Neural progenitor cell (in vitro differentiated cells): ENCODE results near the gene OR6S1. TPM values are rescaled to one million over a fixed set of nuclear protein-coding genes. Genes with fewer than 3 reads are reported as not detected.

Experiments
- DNase-seq: peaks from one replicate; pipeline ENCODE4 v3.0.0-alpha.2; 2016; ENCODE audit warnings: low spot score
- H2AFZ ChIP-seq: fragments of 200-600 bp; sonication (generic); replicated peaks from 2 replicates; pipeline ENCODE4 v1.6.1; 2016; ENCODE audit warnings: antibody characterized with exemption
- H3F3A ChIP-seq: fragments of 200-600 bp; sonication (generic); 2 replicates; pipeline ENCODE4 v1.6.1; 2016; ENCODE audit warnings: antibody characterized with exemption, low read depth
- H3K27ac ChIP-seq: fragments of 200-600 bp; sonication (generic); 2 replicates; pipeline ENCODE4 v1.5.1; 2016; ENCODE audit warnings: mild to moderate bottlenecking
- H3K27me3 ChIP-seq: fragments of 200-600 bp; sonication (generic); 2 replicates; pipeline ENCODE4 v1.6.1; 2016; ENCODE audit warnings: mild to moderate bottlenecking, moderate library complexity
- H3K36me3 ChIP-seq: fragments of 200-600 bp; sonication (generic); 2 replicates; pipeline ENCODE4 v1.5.1; 2016
- H3K4me1 ChIP-seq: fragments of 200-600 bp; sonication (generic); 2 replicates; pipeline ENCODE4 v1.6.1; 2016; ENCODE audit warnings: mixed run types
- H3K4me2 ChIP-seq: fragments of 200-600 bp; sonication (generic); 2 replicates; pipeline ENCODE4 v1.6.1; 2016
- H3K4me3 ChIP-seq: fragments of 200-600 bp; sonication (generic); 2 replicates; pipeline ENCODE4 v1.5.1; 2016
- H3K79me2 ChIP-seq: fragments of 200-600 bp; sonication (generic); 2 replicates; pipeline ENCODE4 v1.6.1; 2016; ENCODE audit warnings: low read depth
- H3K9ac ChIP-seq: fragments of 200-600 bp; sonication (generic); 2 replicates; pipeline ENCODE4 v1.6.1; 2016
- H3K9me3 ChIP-seq: fragments of 200-600 bp; sonication (generic); 2 replicates; pipeline ENCODE4 v1.5.1; 2016; ENCODE audit warnings: low read depth
- H4K20me1 ChIP-seq: fragments of 200-600 bp; sonication (generic); 2 replicates; pipeline ENCODE4 v1.6.1; 2016; ENCODE audit warnings: low read depth
- H3K27ac Mint-ChIP-seq: 3 replicates; pipeline ENCODE4 v1.8.0; 2021; ENCODE audit warnings: mixed read lengths
- H3K27me3 Mint-ChIP-seq: 2 replicates; pipeline ENCODE4 v1.8.0; 2022; ENCODE audit warnings: low read depth, mild to moderate bottlenecking, inconsistent platforms, moderate library complexity, mixed read lengths; ENCODE audit not compliant: insufficient read depth
- H3K36me3 Mint-ChIP-seq: 3 replicates; pipeline ENCODE4 v1.8.0; 2021; ENCODE audit warnings: mixed read lengths
- H3K4me1 Mint-ChIP-seq: 3 replicates; pipeline ENCODE4 v1.8.0; 2021; ENCODE audit warnings: mixed read lengths
- H3K4me3 Mint-ChIP-seq: 3 replicates; pipeline ENCODE4 v1.8.0; 2021; ENCODE audit warnings: mild to moderate bottlenecking, moderate library complexity, mixed read lengths
- H3K9me3 Mint-ChIP-seq: 3 replicates; pipeline ENCODE4 v1.8.0; 2020; ENCODE audit warnings: mixed read lengths
- CTCF ChIP-seq: fragments of 200-600 bp; sonication (generic); IDR thresholded peaks from 2 replicates; pipeline ENCODE4 v1.5.1; 2017; ENCODE audit warnings: antibody characterized with exemption, mild to moderate bottlenecking
- EZH2 ChIP-seq: fragments of 200-600 bp; sonication (generic); IDR thresholded peaks from 2 replicates; pipeline ENCODE4 v1.6.1; 2017; ENCODE audit warnings: antibody characterized with exemption, mild to moderate bottlenecking, moderate library complexity
- EZH2phosphoT487 ChIP-seq: fragments of 200-600 bp; sonication (generic); IDR thresholded peaks from 2 replicates; pipeline ENCODE4 v1.6.1; 2017; ENCODE audit warnings: antibody characterized with exemption
- total RNA-seq: library from RNA; depleted of rRNA; stranded (reverse); fragments of >200 nt; gene quantifications from 2 replicates; pipeline ENCODE4 v1.2.3, GENCODE V29; 2015; ENCODE audit warnings: low replicate concordance

Gene OR6S1
- total RNA-seq, 1 donor from 2014 or later: not detected

GRCh38 chr14:20683891-20684661 lies 42.6 kb upstream of the OR6S1 start, which contains the start of gene RNASE4:
RNASE4 (plus strand) TSS chr14:20684560; CDS start chr14:20699372, 14,812 bp downstream.
- DNase-seq: peak; percentile 77
- Mint-ChIP-seq H3K36me3 (no peaks in the 10 kb centered on the region), H3K4me3 (no peak within 1 kb of the TSS), H3K27me3 (peaks cover 7% of the 10 kb centered on the region), H3K27ac (peak within 1 kb of the TSS; percentile 42), H3K4me1 (peaks cover 21% of the 10 kb centered on the region), H3K9me3 (peaks cover 7% of the 10 kb centered on the region)
- Histone ChIP-seq H3K27me3 (peaks cover 18% of the 10 kb centered on the region), H3K79me2 (no peaks in the 10 kb centered on the region), H3K9me3 (no peaks in the 10 kb centered on the region), H3K4me3 (peak within 1 kb of the TSS; percentile 77), H3K9ac (no peak within 1 kb of the TSS), H3K4me2 (peak within 1 kb of the TSS; percentile 87), H2AFZ (peak within 1 kb of the TSS; percentile 94), H3K36me3 (no peaks in the 10 kb centered on the region), H4K20me1 (no peaks in the 10 kb centered on the region), H3K27ac (peak within 1 kb of the TSS; percentile 0), H3F3A (peaks cover 53% of the 10 kb centered on the region), H3K4me1 (peaks cover 8% of the 10 kb centered on the region)
- TF ChIP-seq EZH2: no peak
- TF ChIP-seq EZH2phosphoT487: no peak
- TF ChIP-seq CTCF: no peak

- Mint-ChIP-seq H3K4me3 (no peak overlapping the region), H3K36me3 (no peaks in the 10 kb centered on the region), H3K27me3 (peaks cover 7% of the 10 kb centered on the region), H3K4me1 (peaks cover 21% of the 10 kb centered on the region), H3K9me3 (peaks cover 7% of the 10 kb centered on the region), H3K27ac (no peak overlapping the region)
- no peaks in the 10 kb centered on the region for H3K79me2 ChIP-seq
- no peaks in the 10 kb centered on the region for H3K36me3 ChIP-seq
- H4K20me1 ChIP-seq: no peaks in the 10 kb centered on the region
- H3K9me3 ChIP-seq: no peaks in the 10 kb centered on the region
- H3K27me3 ChIP-seq: peaks cover 18% of the 10 kb centered on the region
- peaks cover 8% of the 10 kb centered on the region for H3K4me1 ChIP-seq
- TF ChIP-seq EZH2: no peak
- no peak for TF ChIP-seq CTCF
- no peak for TF ChIP-seq EZH2phosphoT487
- peak; percentile 88 for DNase-seq
- peak overlapping the region; percentile 93 for H2AFZ ChIP-seq
- H3F3A ChIP-seq: peaks cover 53% of the 10 kb centered on the region
- peak overlapping the region; percentile 77 for H3K4me3 ChIP-seq
- H3K27ac ChIP-seq: peak overlapping the region; percentile 68
- H3K9ac ChIP-seq: peak overlapping the region; percentile 57
- peak overlapping the region; percentile 87 for H3K4me2 ChIP-seq
These were observed 41.8 kb upstream of the OR6S1 start for GRCh38 chr14:20683125-20683890.

- peaks cover 8% of the 10 kb centered on the region for H3K4me1 ChIP-seq
- peaks cover 7% of the 10 kb centered on the region for H3K27me3 Mint-ChIP-seq
- H4K20me1 ChIP-seq: no peaks in the 10 kb centered on the region
- TF ChIP-seq CTCF (no peak), EZH2phosphoT487 (no peak), EZH2 (no peak)
- H3K9me3 Mint-ChIP-seq: peaks cover 7% of the 10 kb centered on the region
- H3K79me2 ChIP-seq: no peaks in the 10 kb centered on the region
- peak overlapping the region; percentile 57 for H3K9ac ChIP-seq
- H3K4me3 ChIP-seq: peak overlapping the region; percentile 77
- H2AFZ ChIP-seq: peak overlapping the region; percentile 91
- H3K4me2 ChIP-seq: peak overlapping the region; percentile 87
- DNase-seq: peak; percentile 86
- H3K9me3 ChIP-seq: no peaks in the 10 kb centered on the region
- H3K36me3 Mint-ChIP-seq: no peaks in the 10 kb centered on the region
- H3K4me3 Mint-ChIP-seq: no peak overlapping the region
- H3K27me3 ChIP-seq: peaks cover 18% of the 10 kb centered on the region
- peaks cover 53% of the 10 kb centered on the region for H3F3A ChIP-seq
- H3K36me3 ChIP-seq: no peaks in the 10 kb centered on the region
- H3K4me1 Mint-ChIP-seq: peaks cover 21% of the 10 kb centered on the region
- peak overlapping the region; percentile 68 for H3K27ac ChIP-seq
- no peak overlapping the region for H3K27ac Mint-ChIP-seq
These were observed 41.1 kb upstream of the OR6S1 start for GRCh38 chr14:20682435-20683124.
